ENCODE data around the gene BICDL2.

GRCh38 chr16:3066440-3066748 lies 29.6 kb upstream of the BICDL2 start:
- TF ChIP-seq POLR2A (IDR thresholded peaks at IDR 0.05; ENCODE audit: low read length) (no peak), GATA1 (IDR thresholded peaks at IDR 0.05; ENCODE audit: low read depth, low read length) (no peak)
